Vagina (tissue), 2 donors: ENCODE measurements around the gene ATG16L1.

Experiments
- POLR2A ChIP-seq, 2 donors: fragments of 450-650 bp; IDR thresholded peaks; one replicate each; pipeline ENCODE4 v1.6.1; 2017; ENCODE audit warnings: antibody characterized with exemption in 2 of 2, mild to moderate bottlenecking in 2 of 2, moderate library complexity in 2 of 2
- TF ChIP-seq, protein P1 (sequence below), 3 experiments: fragments of 450-650 bp in 2 of 3; fragments of 200-600 bp in 1 of 3; sonication (generic) in 1 of 3; IDR thresholded peaks; one replicate each; pipeline ENCODE4 v1.5.1; 2017 to 2019; ENCODE audit warnings: antibody characterized with exemption in 3 of 3, mild to moderate bottlenecking in 2 of 3, moderate library complexity in 2 of 3

DNA sequence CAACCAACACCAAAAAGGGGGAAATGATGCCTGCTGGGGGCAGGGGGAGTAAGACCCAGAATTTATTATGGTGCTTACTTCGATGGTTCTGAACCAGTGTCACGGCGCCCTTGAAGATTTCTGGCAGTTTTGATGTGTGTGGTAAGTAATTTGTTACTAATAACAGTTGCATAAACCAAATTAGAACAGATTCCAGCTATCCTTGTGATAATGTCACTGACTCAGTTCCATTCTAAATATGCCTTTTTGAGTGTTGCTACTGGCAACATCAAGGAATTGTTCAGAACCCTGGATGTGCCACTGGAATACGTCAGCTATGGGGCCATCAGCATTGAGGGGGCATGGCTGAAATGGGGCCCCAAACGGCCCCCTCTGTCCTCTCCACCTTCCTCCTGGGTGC, 67.8 kb downstream of the ATG16L1 start:
- TF ChIP-seq, protein P1, sequence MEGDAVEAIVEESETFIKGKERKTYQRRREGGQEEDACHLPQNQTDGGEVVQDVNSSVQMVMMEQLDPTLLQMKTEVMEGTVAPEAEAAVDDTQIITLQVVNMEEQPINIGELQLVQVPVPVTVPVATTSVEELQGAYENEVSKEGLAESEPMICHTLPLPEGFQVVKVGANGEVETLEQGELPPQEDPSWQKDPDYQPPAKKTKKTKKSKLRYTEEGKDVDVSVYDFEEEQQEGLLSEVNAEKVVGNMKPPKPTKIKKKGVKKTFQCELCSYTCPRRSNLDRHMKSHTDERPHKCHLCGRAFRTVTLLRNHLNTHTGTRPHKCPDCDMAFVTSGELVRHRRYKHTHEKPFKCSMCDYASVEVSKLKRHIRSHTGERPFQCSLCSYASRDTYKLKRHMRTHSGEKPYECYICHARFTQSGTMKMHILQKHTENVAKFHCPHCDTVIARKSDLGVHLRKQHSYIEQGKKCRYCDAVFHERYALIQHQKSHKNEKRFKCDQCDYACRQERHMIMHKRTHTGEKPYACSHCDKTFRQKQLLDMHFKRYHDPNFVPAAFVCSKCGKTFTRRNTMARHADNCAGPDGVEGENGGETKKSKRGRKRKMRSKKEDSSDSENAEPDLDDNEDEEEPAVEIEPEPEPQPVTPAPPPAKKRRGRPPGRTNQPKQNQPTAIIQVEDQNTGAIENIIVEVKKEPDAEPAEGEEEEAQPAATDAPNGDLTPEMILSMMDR (IDR thresholded peaks at IDR 0.05), result no peak
- TF ChIP-seq POLR2A (IDR thresholded peaks at IDR 0.05), result no peak
